Effector CD8-positive, alpha-beta T cell (primary cell): Measurements from ENCODE around the gene IGF1R.

Experiments
- DNase-seq: peaks from one replicate; lab custom pipeline; 2025; lab: John Stamatoyannopoulos, UW

IGF1R gene

DNA sequence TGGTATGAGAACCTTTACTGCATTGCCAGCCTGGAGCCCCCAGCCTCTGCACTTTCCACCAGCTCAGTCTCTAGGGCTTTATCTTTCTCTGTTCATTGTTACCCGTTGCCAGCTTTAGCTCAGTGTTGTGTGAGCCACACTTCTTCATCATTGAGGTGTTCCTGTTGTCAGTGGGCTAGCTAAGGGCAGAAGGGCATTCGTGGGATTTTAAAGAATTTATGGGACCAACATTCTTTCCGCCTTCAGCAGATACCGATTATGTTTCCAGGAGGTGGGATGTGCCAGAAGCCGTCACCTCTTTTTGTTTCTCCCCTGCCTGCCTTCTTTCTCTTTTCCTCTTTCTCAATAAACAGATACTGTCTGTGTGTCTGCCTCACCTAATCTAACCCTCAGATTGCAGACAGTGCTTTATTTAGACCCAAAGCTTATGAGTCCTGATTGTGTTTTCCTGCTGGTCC is 294.7 kb downstream of the IGF1R start:
- DNase-seq: no peak

DNA sequence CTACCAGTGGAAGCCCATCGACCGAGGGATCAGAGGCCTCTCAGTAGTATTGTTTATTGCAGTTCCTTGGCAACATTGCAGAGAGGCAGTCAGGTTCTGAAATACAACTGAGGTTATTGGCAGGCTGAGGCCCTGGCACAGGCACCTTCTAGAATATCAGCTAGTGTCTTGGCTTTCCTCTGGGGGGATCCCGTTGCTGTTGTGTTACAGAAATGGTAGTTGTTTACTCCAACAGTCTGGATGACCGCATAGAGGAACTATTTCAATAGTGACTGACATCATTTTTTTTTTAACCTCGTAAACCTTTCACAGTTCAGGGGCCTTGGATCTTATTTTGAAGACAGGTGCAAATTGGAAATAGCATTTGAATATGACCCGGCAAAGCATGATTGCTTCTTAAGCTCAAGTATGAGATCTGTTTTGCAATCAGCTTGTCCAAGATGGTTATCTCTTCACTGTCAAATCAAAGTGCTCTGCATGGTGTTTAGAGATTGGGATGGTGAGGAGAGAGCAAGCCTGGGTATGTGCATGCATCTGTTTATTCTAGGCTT is 295.3 kb downstream of the IGF1R start:
- no peak for DNase-seq

DNA sequence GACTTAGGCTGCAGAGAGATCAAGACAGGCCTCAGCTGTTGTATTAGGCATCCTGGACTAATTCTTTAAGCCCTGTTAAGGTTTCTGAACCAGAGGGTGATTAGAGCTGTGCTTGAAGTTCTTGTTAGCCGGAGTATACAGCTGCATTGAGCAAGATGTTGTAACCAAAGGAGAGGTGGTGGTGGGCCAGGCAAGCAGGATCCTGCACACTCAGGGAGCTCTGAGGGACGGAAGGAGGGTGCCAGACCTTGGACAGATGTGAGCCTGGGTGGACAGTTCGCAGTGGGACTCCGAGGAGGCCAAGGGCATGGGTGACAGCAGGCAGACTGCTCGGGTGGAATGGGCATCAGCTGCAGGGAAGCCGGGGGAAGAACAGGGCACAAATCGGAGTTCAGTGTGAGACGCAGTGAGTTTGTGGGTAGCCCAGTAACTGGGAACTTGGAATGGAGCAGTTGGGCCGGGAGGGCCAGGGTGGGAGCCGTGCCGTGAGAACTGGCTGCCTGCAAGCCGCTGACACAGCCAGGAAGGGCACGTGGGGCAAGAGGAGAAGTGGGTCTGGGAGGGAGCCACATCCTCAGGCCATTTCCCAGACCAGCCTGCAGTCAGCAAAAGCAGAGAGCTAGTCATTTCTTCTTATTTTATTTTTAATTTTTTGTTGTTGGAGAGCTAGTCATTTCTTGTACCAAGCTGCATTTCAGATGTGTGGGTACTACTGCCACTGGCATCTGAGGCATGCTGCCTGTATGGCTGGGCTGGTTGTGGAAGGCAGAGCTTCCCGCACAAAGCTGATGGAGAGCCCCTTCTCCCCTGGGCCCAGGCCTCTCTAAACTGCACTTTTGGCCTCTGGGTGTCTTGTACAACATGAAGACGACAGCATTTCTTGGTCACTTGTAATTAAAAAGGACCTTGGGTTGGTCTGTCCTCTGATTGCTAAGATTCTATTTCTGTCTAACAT is 298.2 kb downstream of the IGF1R start:
- no peak for DNase-seq

DNA sequence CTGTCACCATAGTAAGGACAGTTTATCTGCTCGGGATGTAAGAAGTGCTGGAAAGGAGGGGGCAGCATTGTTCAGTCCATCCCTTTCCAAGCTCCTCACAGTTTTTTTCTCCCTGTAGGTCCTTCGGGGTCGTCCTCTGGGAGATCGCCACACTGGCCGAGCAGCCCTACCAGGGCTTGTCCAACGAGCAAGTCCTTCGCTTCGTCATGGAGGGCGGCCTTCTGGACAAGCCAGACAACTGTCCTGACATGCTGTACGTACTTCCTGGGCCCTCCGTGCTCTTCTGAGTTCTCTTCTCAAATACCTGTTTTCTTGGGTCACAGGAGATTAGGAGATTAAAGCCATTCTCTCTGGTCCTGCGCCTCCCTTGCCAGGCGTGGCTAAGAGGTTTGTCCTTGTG is 300.1 kb downstream of the IGF1R start:
- no peak for DNase-seq

DNA sequence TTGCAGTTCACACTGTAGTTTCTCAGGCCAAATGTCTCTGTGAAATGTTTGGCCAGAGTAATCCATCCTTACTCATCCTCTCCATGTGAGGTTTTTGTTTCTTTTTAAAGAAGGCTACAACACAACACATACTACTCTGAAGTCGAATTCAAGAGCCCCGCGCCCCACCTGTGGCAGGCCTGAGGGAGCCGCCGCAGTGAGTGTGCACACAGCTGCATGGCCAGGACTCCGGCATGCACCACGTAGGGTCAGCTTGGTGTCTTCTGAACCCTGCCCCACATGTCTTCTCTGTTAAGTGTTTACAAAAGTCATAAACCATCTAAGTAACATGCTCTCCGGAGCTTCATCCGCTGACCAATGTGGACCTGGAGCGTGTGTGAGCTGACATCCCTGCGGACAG is 300.6 kb downstream of the IGF1R start:
- no peak for DNase-seq

DNA sequence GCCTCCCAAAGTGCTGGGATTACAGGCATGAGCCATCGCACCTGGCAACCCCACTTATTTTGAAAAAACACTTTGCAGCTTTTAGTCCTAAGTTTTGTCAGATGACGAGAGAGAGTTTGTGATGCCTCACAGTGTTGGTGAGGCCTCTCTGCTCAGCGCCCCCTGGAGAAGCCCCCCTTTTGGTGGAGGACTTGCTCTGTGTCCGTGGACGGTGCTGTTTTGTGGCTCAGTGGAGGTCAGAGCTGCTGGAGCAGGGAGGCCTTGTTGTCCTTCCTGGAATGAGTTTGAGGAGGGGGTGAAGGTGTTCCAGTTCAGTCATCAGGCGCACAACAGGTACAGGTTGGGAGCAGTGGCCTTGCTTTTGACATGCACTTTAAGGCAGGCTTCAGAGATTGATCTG is 301.3 kb downstream of the IGF1R start:
- DNase-seq: no peak

DNA sequence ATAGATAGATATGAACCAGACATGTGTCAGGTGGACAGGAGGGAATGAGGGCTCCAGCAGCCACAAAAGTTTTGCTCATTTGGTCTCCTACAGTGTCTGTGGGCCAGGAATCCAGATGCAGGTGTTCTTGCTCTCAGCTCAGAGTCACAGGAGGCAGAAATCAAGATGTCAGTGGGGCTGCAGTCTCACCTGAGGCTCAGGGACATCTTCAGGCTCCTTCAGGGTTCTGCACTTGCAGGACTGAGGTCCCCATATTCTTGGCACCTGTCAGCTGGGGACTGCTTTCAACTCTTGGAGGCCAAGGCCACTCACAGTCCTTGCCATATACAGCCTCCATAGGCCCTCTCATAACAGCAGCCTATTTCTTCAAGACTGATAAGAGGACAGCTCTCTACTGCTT is 301.9 kb downstream of the IGF1R start:
- no peak for DNase-seq

DNA sequence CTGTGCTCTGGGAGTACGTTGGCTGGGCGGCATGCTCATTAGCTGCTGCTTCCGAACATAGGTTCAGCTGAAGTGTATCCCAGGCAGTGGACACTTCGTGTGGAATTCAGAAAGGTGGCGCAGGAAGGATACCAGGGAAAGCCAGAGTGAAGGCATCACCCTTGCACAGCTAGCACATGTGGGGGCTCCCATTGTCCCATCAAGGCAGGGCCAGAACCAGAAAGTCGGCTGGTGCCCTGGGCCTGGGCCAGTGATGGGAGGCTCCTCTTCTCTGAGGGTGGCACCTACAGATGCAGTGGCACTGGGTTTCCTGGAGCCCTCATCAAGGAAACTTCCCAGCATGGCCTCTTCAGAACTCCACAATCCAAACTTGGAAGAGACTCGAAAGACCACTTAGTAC is 302.7 kb downstream of the IGF1R start:
- no peak for DNase-seq

DNA sequence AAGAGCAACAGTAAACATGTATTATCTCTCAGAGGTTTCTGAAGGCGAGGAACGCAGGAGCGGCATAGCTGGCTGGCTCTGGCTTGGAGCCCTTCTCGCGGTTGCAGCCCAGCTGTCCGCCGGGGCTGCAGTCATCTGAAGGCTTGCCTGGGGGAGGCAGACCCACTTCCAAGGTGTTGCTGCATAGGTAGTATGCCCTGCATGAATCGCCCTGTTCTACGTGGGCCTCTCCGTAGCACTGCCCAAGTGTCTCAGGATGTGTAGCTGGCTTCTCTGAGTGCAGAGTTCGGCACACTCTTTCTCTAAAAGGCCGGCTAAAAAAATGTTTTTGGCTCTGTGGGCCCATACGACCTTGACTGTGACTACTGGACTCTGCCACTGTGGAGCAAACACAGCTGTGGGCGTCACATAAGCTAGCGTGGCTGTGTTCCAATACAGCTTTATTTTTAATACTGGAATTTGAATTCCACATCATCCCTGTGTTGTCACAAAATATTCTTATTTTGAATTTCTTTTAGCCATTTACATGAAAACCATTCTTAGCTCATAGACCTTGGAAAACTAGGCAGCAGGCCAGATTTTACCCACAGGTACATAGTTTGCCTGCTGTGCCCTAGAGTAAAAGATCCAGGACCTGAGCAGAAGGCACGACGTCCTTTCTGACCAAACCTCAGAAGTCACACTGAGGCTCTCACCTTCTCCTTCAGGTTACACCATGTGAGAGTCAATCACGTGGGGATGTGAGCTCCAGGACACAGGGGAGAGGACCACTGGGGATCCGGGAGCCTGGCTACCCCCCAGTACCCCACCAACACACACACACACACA is 303.4 kb downstream of the IGF1R start:
- DNase-seq: no peak

DNA sequence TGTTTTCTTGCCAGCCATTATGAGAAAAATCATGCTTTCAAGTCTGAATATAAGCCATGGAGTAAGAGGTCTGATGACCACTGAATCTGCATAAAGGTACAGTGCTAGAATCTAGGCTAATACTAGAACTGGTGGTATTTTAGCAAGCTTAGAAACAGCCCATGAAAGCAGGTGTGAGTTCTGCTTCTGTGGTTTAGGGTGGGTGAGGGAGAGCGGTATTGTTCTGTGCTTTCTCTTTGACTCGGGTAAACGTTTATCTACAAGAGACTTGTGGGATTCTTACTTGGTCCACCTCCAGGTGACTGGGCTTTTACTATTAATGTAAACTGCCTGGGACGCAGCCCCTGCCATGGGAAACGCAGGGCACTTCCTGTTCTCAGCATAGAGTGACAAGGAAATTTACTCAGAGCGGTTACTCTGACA is 304.1 kb downstream of the IGF1R start:
- DNase-seq: no peak

DNA sequence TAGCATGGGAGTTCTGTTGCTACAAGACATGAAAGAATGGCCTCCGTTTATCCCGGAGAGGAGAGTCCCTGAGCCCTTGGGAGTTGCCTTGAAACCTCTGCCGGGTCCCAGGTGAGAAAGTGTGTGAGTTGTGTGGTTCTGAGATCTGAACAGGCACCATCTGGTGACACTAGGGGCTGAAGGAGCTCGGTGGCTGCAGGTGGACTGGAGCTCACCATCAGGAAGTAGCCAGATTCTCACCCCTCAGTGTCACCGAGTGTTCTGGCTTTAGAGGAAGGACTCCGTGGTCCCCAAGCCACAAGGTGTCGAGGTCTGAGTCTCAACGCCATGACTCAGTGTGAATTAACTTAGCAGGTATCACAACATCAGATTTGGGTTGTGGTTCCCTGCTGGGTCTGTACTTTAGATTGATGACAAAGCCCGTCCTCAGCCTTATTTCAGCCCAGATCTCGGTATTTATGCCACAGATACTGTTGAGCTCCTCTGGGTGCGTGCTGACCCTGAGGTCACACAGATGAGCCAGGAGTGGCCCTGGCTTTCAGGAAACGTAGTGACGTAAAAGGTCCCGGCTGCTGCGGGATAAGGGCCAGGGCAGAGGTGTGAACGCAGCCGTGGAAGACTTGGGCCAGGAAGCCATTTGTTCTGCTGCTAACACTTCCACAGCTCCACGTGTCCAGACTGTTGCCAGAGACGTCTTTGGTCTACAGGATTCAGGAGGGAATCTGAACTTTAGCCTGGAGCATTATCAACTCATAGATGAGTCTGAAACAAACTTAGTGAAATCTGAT is 304.9 kb downstream of the IGF1R start:
- DNase-seq: no peak

DNA sequence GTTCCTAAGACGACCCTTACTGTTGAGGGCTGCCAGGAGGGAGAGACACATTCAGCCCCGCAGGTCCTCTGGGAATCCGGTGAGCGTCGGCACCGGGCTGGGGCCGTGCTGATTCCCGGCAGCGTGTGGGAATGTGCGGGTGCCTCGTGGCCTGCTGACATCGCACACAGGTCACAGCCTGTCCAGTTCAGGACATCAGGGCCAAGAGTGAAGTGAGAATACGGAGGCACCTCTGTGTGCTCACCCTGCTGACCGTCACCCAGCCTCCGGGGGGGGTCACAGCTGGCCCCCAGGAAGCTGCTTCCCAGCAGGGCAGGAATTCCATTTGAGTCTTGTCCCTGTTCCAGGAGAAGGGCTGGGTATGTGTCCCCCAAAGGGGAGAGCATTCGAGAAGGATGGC is 305.6 kb downstream of the IGF1R start:
- DNase-seq: no peak

DNA sequence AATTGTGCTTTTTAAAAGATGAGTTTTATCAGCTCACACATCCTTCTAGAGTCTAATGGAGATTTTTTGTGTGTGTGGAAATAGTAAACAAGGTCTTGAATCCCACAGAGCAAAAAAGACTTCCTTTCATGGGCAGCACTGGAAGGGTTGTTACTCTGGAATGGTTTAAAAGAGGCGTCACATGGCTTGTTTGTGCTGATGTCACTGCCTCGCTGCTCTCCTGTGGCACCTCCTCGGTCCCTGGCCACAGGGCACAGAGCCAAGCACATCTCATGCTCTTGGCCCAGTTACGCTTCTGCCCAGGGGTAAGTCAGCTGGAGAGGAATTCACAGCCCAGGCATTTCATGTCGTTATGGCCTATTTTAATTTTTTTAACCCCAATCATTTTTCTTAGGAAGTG is 306.1 kb downstream of the IGF1R start:
- DNase-seq: no peak

DNA sequence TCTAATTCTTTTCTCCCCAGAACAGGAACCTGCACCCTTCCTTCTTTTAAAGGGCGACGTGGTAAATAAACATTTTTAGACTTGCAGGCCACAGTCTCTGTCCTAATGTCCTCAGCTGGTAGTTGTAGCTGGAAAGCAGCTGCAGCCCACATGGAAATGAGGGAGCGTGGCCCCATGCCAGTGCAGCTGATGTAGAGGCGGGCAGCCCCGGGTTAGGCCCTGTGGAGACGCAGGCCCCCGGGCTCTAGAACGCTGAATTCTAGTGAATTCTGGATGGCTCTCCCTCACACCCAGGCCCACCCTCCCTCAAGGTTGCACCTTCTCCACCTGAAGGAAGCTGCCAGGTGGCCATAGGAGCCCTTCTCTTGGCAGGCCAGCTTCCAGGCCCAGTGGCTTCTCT is 307.0 kb downstream of the IGF1R start:
- DNase-seq: no peak

DNA sequence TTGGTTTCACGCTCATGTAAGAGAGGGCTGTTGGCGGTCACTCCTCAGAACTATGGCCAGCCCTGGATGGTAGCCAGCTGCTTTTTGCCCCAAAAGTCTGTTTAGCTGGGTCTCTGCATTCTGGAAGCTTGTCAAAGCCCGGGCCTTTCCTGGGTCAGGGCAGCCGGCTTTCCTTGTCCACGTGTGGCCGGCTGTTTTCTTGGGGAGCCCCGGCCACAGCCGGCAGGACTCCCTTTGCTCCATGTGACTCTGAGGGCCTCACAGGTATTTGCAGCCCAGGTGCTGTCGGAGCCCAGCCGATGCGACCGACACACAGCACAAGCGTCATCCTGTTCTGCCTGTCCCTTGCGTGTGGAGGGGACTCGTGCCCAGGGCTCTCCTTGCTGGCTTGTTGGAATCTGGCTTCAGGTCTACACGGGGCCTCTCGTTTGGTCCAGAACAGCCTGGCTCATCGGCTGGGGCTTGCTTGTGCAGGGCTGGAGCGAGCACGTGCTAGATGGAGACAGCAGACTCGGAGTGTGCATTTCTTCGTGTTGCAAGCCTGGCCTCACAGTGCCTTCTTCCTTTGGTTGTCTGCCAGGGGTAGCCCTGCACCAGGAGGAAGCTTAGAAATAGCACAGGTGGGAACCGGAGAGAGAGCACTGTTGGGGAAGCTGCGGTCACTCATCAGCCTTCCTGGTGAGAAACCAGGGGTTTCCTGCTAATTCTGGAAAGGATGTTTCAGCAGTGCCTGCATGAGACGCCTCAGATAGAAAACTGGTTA is 307.8 kb downstream of the IGF1R start:
- DNase-seq: no peak

DNA sequence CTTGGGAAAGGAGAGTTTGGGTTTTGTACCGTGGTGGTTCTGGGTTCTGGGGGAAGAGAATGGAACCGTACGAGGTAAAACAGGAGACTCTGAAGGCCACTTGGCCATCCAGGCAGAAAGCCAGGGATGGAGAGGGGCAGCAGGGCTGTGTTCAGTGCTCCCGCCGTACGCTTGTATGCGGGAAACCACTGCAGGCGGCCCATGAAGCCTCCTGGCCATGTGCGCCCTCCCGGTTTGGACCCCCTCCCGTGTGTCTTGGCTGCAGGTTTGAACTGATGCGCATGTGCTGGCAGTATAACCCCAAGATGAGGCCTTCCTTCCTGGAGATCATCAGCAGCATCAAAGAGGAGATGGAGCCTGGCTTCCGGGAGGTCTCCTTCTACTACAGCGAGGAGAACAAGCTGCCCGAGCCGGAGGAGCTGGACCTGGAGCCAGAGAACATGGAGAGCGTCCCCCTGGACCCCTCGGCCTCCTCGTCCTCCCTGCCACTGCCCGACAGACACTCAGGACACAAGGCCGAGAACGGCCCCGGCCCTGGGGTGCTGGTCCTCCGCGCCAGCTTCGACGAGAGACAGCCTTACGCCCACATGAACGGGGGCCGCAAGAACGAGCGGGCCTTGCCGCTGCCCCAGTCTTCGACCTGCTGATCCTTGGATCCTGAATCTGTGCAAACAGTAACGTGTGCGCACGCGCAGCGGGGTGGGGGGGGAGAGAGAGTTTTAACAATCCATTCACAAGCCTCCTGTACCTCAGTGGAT is 308.6 kb downstream of the IGF1R start:
- no peak for DNase-seq

DNA sequence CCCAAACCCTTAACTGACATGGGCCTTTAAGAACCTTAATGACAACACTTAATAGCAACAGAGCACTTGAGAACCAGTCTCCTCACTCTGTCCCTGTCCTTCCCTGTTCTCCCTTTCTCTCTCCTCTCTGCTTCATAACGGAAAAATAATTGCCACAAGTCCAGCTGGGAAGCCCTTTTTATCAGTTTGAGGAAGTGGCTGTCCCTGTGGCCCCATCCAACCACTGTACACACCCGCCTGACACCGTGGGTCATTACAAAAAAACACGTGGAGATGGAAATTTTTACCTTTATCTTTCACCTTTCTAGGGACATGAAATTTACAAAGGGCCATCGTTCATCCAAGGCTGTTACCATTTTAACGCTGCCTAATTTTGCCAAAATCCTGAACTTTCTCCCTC is 309.3 kb downstream of the IGF1R start:
- no peak for DNase-seq

DNA sequence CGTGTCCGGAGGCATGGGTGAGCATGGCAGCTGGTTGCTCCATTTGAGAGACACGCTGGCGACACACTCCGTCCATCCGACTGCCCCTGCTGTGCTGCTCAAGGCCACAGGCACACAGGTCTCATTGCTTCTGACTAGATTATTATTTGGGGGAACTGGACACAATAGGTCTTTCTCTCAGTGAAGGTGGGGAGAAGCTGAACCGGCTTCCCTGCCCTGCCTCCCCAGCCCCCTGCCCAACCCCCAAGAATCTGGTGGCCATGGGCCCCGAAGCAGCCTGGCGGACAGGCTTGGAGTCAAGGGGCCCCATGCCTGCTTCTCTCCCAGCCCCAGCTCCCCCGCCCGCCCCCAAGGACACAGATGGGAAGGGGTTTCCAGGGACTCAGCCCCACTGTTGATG is 309.7 kb downstream of the IGF1R start:
- DNase-seq: no peak

DNA sequence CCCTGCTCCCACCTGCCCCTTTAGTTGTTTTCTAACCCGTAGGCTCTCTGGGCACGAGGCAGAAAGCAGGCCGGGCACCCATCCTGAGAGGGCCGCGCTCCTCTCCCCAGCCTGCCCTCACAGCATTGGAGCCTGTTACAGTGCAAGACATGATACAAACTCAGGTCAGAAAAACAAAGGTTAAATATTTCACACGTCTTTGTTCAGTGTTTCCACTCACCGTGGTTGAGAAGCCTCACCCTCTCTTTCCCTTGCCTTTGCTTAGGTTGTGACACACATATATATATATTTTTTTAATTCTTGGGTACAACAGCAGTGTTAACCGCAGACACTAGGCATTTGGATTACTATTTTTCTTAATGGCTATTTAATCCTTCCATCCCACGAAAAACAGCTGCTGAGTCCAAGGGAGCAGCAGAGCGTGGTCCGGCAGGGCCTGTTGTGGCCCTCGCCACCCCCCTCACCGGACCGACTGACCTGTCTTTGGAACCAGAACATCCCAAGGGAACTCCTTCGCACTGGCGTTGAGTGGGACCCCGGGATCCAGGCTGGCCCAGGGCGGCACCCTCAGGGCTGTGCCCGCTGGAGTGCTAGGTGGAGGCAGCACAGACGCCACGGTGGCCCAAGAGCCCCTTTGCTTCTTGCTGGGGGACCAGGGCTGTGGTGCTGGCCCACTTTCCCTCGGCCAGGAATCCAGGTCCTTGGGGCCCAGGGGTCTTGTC is 310.7 kb downstream of the IGF1R start:
- DNase-seq: no peak

DNA sequence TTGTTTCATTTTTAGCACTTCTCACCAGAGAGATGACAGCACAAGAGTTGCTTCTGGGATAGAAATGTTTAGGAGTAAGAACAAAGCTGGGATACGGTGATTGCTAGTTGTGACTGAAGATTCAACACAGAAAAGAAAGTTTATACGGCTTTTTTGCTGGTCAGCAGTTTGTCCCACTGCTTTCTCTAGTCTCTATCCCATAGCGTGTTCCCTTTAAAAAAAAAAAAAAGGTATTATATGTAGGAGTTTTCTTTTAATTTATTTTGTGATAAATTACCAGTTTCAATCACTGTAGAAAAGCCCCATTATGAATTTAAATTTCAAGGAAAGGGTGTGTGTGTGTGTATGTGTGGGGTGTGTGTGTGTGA is 311.3 kb downstream of the IGF1R start:
- no peak for DNase-seq
